ENCODE measurements around the gene ADM2.

GRCh38 chr22:50487290-50488005 lies 6.1 kb downstream of the ADM2 start:
- TF ChIP-seq, protein P1, sequence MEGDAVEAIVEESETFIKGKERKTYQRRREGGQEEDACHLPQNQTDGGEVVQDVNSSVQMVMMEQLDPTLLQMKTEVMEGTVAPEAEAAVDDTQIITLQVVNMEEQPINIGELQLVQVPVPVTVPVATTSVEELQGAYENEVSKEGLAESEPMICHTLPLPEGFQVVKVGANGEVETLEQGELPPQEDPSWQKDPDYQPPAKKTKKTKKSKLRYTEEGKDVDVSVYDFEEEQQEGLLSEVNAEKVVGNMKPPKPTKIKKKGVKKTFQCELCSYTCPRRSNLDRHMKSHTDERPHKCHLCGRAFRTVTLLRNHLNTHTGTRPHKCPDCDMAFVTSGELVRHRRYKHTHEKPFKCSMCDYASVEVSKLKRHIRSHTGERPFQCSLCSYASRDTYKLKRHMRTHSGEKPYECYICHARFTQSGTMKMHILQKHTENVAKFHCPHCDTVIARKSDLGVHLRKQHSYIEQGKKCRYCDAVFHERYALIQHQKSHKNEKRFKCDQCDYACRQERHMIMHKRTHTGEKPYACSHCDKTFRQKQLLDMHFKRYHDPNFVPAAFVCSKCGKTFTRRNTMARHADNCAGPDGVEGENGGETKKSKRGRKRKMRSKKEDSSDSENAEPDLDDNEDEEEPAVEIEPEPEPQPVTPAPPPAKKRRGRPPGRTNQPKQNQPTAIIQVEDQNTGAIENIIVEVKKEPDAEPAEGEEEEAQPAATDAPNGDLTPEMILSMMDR (conservative IDR thresholded peaks at IDR 0.05 in 1 of 2, IDR thresholded peaks at IDR 0.05 in 1 of 2; ENCODE audit: low read depth in 1 of 2, low read length in 2 of 2): no peak
- peak; percentile 2 for TF ChIP-seq EZH2 (IDR thresholded peaks at IDR 0.05; ENCODE audit: low read length, missing control alignments)

Data from fibroblast of lung (primary cell).